HepG2 (cell line): ENCODE results near the gene TM9SF3. TPM values are rescaled to one million over a fixed set of nuclear protein-coding genes. Genes with fewer than 3 reads are reported as not detected.

ENCODE experiments used
- ARNTL ChIP-seq: sonication (generic); formaldehyde crosslinking; IDR thresholded peaks from 2 replicates; pipeline ENCODE4 v1.4.0; 2020; ENCODE audit warnings: mild to moderate bottlenecking, missing genetic modification reagents
- BORCS8-MEF2B ChIP-seq: sonication (generic); formaldehyde crosslinking; IDR thresholded peaks from 2 replicates; pipeline ENCODE4 v1.8.0; 2022; ENCODE audit warnings: mild to moderate bottlenecking, missing genetic modification reagents
- DNMT3B ChIP-seq: conservative IDR thresholded peaks from 2 replicates; pipeline ENCODE4 v1.6.1; 2016; ENCODE audit warnings: missing biosample characterization, control low read depth
- HBP1 ChIP-seq: IDR thresholded peaks from 2 replicates; pipeline ENCODE4 v1.6.1; 2016; ENCODE audit warnings: low read depth, control low read depth
- IRF2 ChIP-seq: IDR thresholded peaks from 2 replicates; pipeline ENCODE4 v1.6.1; 2018; ENCODE audit warnings: missing genetic modification reagents, missing compliant biosample characterization
- MED1 ChIP-seq: sonication (generic); formaldehyde crosslinking; IDR thresholded peaks from 2 replicates; pipeline ENCODE4 v1.4.0; 2020; ENCODE audit warnings: missing genetic modification reagents
- MTA3 ChIP-seq: sonication (generic); formaldehyde crosslinking; IDR thresholded peaks from 2 replicates; pipeline ENCODE4 v1.4.0; 2020; ENCODE audit warnings: missing genetic modification reagents
- ZBTB40 ChIP-seq, 2 experiments: fragments of 450-650 bp in 1 of 2; sonication (generic) in 1 of 2; formaldehyde crosslinking in 1 of 2; IDR thresholded peaks; 2 replicates each; pipeline versions ENCODE4 v1.6.1 to v1.8.0; 2016 to 2022; ENCODE audit warnings: antibody characterized with exemption in 1 of 2, mild to moderate bottlenecking in 1 of 2, missing genetic modification reagents in 1 of 2
- ZGPAT ChIP-seq: IDR thresholded peaks from 2 replicates; pipeline ENCODE4 v1.6.1; 2016; ENCODE audit warnings: mild to moderate bottlenecking
- ZNF510 ChIP-seq: sonication (generic); formaldehyde crosslinking; IDR thresholded peaks from 2 replicates; pipeline ENCODE4 v1.4.0; 2020; ENCODE audit warnings: low read depth, mild to moderate bottlenecking, missing genetic modification reagents
- ZNF614 ChIP-seq: IDR thresholded peaks from 2 replicates; pipeline ENCODE4 v1.6.1; 2018; ENCODE audit warnings: missing biosample characterization, missing genetic modification reagents, inconsistent platforms, borderline replicate concordance
- ZNF746 ChIP-seq: sonication (generic); formaldehyde crosslinking; IDR thresholded peaks from 2 replicates; pipeline ENCODE4 v1.8.0; 2022; ENCODE audit warnings: mild to moderate bottlenecking, missing genetic modification reagents
- ZSCAN12 ChIP-seq: sonication (generic); formaldehyde crosslinking; IDR thresholded peaks from 2 replicates; pipeline ENCODE4 v1.9.0; 2021; ENCODE audit warnings: mild to moderate bottlenecking, missing genetic modification reagents
- polyA plus RNA-seq, 8 experiments: library from polyadenylated mRNA; depleted of rRNA in 3 of 8; stranded (reverse) in 7 of 8; unstranded in 1 of 8; fragments of >200 nt; fragmentation: Illumina TruSeq in 4 of 8; extraction: Trizol in 4 of 8; gene quantifications; 2 replicates each; pipeline versions ENCODE4 v1.2.1 to v1.2.3, GENCODE V29; 2011 to 2016; ENCODE audit warnings: low read depth in 4 of 8, missing spikeins in 1 of 8, mixed read lengths in 1 of 8; ENCODE audit not compliant: insufficient read depth in 1 of 8
- total RNA-seq, 5 experiments: library from RNA; depleted of rRNA; stranded (reverse); fragments of >200 nt; fragmentation: Illumina TruSeq; extraction: Trizol; gene quantifications; 2 replicates each; pipeline ENCODE4 v1.2.3, GENCODE V29; 2016; ENCODE audit warnings: low read depth in 1 of 5

Gene TM9SF3
- total and polyA plus RNA-seq, 2 of the 13 experiments (the other 11 are each of a cell fraction or from before 2014, with no cell fraction given): 43.8 to 120 TPM

GRCh38 chr10:96587264-96588059 is 650 bp upstream of the TM9SF3 start (continued):
- TF ChIP-seq IRF2 (CRISPR knock-in tag) (0 out of 2 replicates have a peak, but pooled peaks have one; percentile 9), ARNTL (CRISPR knock-in tag) (no peak; the same call in 1 of the 2 replicates), ZGPAT (0 out of 2 replicates have a peak, but pooled peaks have one; percentile 41), ZNF746 (CRISPR knock-in tag) (0 out of 2 replicates have a peak, but pooled peaks have one; percentile 8), DNMT3B (CRISPR knock-in tag) (no peak), ZSCAN12 (CRISPR knock-in tag) (0 out of 2 replicates have a peak, but pooled peaks have one; percentile 13), ZBTB40 (IDR thresholded peaks at IDR 0.05) (no peak), ZBTB40 (CRISPR knock-in tag; IDR thresholded peaks at IDR 0.05) (no peak), ZNF510 (CRISPR knock-in tag) (no peak), MTA3 (CRISPR knock-in tag) (no peak), ZNF614 (no peak), BORCS8-MEF2B (0 out of 2 replicates have a peak, but pooled peaks have one; percentile 35), HBP1 (no peak), MED1 (0 out of 2 replicates have a peak, but pooled peaks have one; percentile 21)
- TF ChIP-seq, all 625 proteins: peak for 43
